ENCODE data around the gene AFAP1L1. TPM values are rescaled to one million over a fixed set of nuclear protein-coding genes. Genes with fewer than 3 reads are reported as not detected.
A peak's percentile ranks its signal among the peaks of the same experiment; 100 is the strongest.

The AFAP1L1 gene
- total RNA-seq, 1 experiment from 2014 or later = 0.45 TPM

DNA sequence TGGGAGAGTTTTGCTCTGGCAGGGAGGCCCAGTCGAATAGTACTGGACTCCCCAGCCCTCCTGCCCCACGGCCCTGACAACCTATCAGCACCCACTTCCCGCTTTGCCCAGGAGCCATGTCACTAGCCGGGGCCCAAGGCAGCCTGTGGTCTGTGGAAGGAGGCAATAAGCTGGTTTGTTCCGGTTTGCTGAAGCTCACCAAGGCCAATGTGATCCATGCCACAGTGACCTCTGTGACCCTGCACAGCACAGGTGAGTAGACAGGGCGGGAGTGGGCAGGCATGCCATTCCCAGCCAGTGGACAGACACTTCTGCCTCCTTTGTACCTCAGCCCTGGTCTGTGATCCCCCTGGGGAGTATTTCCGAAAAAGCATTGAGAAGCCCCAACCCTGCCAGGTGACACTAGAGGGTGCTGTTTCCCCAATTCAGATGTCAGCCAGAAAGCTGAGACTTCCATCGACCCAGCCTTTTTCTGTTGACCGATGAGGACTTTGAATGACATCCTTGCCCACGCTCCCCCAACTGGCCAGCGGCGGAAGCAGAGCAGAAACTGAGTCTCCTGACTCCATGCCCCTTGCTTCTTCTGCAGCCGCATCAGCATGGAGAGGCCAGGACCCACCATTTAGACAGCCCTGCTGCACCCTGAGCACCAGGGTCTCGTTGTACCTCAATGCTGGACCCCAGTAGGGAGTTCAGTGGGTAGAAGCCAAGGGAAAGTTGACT is 95.8 kb downstream of the AFAP1L1 start:
- H3K4me3 ChIP-seq = no peak overlapping the region
- peaks cover 9% of the 10 kb centered on the region for H3K4me1 ChIP-seq
- peak; percentile 71 to 87 for DNase-seq
- H3K27me3 ChIP-seq = no peaks in the 10 kb centered on the region
- H3K9me3 ChIP-seq (replicated peaks) = no peaks in the 10 kb centered on the region
- no peak overlapping the region for H3K27ac ChIP-seq
- no peaks in the 10 kb centered on the region for H3K36me3 ChIP-seq

- no peak for DNase-seq
- H3K4me1 ChIP-seq = peaks cover 14% of the 10 kb centered on the region
Measured at GRCh38 chr5:149367972-149368645, 96.5 kb downstream of the AFAP1L1 start.

DNA sequence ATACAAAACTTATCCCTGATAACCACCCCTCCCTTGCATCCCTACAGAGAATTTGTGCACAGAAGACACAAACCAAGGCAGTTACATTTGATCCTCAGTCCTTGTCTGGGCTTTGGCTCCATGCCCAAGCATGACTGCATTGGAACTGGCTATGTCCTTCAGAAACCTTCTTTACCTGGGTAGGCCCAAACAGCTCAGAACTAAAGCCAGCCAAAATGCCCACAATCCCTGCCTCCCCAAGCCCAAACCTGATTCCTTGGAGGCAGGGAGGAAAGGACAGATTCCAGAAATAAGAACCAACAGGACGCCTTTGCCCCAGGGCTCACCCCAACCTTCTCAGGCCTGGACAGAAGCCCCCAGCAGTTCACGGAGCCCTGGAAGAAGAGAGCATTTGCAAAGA is 99.2 kb downstream of the AFAP1L1 start:
- Histone ChIP-seq H3K36me3 (no peaks in the 10 kb centered on the region), H3K27me3 (no peaks in the 10 kb centered on the region), H3K27ac (no peak overlapping the region), H3K4me3 (no peak overlapping the region), H3K9me3 (replicated peaks) (no peaks in the 10 kb centered on the region), H3K4me1 (peaks cover 15% of the 10 kb centered on the region)
- DNase-seq = no peak

More at GRCh38 chr5:149367972-149368645, 96.5 kb downstream of the AFAP1L1 start:
- no peaks in the 10 kb centered on the region for H3K27me3 ChIP-seq
- no peak overlapping the region for H3K27ac ChIP-seq
- H3K9me3 ChIP-seq (replicated peaks) = no peaks in the 10 kb centered on the region
- no peaks in the 10 kb centered on the region for H3K36me3 ChIP-seq
- no peak overlapping the region for H3K4me3 ChIP-seq

DNA sequence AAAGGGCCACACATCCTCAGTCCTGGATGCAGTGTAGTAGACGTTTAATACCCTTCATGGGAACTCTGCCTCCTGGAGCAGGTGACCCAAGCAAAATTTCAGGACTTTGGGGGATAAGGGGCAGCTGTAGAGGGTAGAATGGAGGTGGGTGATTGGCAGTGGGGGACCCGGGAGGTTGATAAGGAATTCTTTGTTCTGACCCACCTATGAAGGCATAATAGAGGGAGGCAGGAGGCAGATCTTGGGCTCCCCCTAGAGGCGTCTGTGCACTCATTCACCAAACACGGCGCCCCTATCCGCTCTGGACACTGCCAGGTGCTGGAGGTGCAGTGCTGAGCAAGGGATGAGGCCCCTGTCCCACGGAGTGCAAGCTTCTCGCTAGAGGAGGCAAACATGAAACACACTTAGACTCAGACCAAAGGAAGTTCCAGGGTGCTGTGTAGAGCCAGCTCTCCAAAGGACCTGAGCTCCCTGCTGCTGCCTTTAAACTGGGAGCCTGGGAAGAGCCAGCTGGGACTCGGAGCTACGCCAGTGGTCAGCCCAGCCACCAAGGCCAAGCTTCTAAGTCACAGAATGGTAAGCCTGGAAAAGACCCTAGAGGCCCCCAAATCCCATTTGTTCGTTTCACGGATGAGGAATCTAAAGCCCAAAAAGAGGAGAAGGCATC is 99.8 kb downstream of the AFAP1L1 start:
- Histone ChIP-seq H3K4me3 (no peak overlapping the region), H3K9me3 (replicated peaks) (no peaks in the 10 kb centered on the region), H3K27ac (no peak overlapping the region), H3K36me3 (no peaks in the 10 kb centered on the region), H3K27me3 (no peaks in the 10 kb centered on the region), H3K4me1 (peaks cover 15% of the 10 kb centered on the region)
- DNase-seq = peak; percentile 64 to 84

DNA sequence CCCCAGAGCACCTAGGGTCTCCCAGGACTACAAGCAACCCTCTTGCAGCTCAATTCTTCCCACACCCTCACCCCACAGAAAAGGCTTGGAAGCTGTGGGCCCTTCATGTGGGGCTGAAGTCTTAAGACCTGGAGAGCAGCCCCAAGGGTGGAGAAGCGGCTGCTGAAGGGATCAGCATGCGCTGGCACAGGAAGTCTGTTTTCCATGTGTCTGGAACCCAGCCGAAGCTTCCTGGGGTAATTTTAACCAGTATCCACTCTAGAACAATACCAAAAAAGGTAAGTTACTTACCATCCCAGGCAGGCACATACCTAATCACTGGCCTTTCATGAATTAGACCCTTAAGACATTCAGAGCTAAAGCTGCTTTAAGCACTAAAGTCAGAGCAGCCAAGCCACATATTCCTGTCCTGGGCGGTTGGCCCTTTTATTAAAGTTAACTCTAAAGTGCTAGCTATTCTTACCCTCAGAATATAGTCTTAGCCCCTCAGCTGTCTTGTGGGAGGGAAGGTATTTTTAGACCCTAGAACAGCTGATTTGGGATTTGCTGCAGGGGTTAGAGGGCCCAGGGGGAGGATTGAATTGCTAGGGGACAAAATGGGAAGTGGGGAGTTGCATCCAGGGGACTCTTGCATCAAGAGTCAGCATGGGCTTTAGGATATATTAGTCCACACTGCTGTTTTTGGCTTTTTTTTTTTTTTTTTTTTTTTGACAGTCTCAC is 100.6 kb downstream of the AFAP1L1 start:
- Histone ChIP-seq H3K4me3 (no peak overlapping the region), H3K27ac (no peak overlapping the region), H3K9me3 (replicated peaks) (no peaks in the 10 kb centered on the region), H3K27me3 (no peaks in the 10 kb centered on the region), H3K4me1 (peaks cover 15% of the 10 kb centered on the region), H3K36me3 (no peaks in the 10 kb centered on the region)
- peak; percentile 50 to 72 for DNase-seq

DNA sequence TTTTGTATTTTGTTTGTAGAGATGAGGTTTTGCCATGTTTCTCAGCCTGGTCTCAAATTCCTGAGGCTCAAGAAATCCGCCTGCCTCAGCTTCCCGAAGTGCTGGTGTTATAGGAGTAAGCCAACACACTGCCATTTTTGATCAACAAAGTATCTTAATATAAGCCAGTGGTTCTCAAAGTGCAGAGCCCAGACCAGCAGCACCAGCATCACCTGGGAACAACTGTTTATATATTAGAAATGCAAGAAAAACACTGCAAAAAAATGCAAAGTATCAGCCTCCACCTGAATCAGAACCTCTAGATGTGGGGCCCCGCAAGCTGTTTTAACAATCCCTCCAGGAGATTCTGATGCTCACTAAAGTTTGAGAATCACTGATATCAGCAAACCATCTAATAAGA is 101.3 kb downstream of the AFAP1L1 start:
- Histone ChIP-seq H3K27me3 (no peaks in the 10 kb centered on the region), H3K27ac (no peak overlapping the region), H3K36me3 (no peaks in the 10 kb centered on the region), H3K4me3 (no peak overlapping the region), H3K4me1 (peaks cover 15% of the 10 kb centered on the region), H3K9me3 (replicated peaks) (no peaks in the 10 kb centered on the region)
- DNase-seq = no peak

DNA sequence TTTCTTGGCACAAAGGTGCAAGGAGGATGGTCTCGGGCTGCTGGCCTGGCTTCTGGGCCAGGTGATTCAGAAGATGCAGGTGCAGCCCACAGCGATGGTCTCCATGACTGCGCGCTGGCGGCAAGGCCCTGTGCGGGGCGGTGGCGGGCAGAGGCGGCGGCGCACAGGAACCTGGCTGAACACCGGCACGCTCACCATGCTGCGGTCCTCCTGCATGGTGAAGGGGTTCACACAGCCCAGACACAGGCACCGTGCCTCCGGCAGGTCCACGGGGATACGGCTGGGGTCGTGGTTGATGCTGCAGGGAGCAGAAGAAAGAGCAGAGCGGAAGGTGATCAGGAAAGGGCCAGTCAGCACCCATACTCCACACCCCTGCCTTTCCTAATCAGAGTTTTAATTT is 102.6 kb downstream of the AFAP1L1 start:
- H3K9me3 ChIP-seq (replicated peaks) = no peaks in the 10 kb centered on the region
- peaks cover 16% of the 10 kb centered on the region for H3K4me1 ChIP-seq
- no peaks in the 10 kb centered on the region for H3K27me3 ChIP-seq
- H3K4me3 ChIP-seq = no peak overlapping the region
- no peak for DNase-seq
- H3K36me3 ChIP-seq = no peaks in the 10 kb centered on the region
- H3K27ac ChIP-seq = no peak overlapping the region

DNA sequence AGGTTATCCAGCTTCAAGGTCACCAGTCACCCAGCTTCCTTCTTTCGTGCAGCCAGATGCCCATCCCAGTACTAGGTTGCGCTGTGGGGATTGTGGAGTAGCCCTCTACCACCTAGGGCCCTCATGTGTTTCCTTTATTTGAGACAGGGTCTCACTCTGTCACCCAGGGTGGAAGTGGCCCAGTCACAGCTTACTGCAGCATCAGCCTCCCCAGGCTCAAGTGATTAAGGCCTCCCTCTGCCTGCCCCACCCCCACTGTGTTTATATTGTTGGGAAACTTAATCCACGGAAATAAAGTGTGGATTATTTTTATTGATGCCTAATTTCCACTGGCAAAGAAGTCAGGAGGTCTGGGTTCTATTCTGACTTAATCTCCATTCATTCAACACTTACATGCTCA is 103.1 kb downstream of the AFAP1L1 start:
- Histone ChIP-seq H3K9me3 (replicated peaks) (no peaks in the 10 kb centered on the region), H3K4me1 (peaks cover 19% of the 10 kb centered on the region), H3K27me3 (no peaks in the 10 kb centered on the region), H3K27ac (no peak overlapping the region), H3K4me3 (no peak overlapping the region), H3K36me3 (no peaks in the 10 kb centered on the region)
- DNase-seq = no peak

GRCh38 chr5:149375434-149375833 is 103.8 kb downstream of the AFAP1L1 start:
- Histone ChIP-seq H3K27me3 (no peaks in the 10 kb centered on the region), H3K36me3 (no peaks in the 10 kb centered on the region), H3K9me3 (replicated peaks) (no peaks in the 10 kb centered on the region), H3K4me3 (no peak overlapping the region), H3K4me1 (peaks cover 19% of the 10 kb centered on the region), H3K27ac (no peak overlapping the region)
- DNase-seq = no peak

DNA sequence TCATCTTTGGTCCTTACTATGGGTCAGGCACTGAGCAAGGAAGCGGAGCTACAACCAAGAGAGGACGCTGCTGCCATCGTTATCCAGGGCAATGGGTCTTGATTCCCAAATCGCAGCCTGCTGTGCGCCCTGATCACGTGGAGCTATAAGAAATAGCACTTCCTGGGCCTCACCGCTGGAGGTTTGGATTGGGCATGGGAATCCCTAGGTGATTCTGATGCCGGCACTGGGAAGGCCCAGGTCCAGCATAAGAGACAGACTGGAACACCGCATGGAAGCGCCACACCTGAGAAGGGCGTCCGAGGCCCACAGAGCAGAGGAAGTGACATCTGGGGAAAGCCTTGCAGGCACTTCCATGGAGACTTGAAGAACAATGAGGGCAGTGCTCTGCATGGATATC is 104.4 kb downstream of the AFAP1L1 start:
- no peak for DNase-seq
- Histone ChIP-seq H3K4me1 (peaks cover 19% of the 10 kb centered on the region), H3K9me3 (replicated peaks) (no peaks in the 10 kb centered on the region), H3K27me3 (no peaks in the 10 kb centered on the region), H3K4me3 (no peak overlapping the region), H3K27ac (no peak overlapping the region), H3K36me3 (no peaks in the 10 kb centered on the region)

DNA sequence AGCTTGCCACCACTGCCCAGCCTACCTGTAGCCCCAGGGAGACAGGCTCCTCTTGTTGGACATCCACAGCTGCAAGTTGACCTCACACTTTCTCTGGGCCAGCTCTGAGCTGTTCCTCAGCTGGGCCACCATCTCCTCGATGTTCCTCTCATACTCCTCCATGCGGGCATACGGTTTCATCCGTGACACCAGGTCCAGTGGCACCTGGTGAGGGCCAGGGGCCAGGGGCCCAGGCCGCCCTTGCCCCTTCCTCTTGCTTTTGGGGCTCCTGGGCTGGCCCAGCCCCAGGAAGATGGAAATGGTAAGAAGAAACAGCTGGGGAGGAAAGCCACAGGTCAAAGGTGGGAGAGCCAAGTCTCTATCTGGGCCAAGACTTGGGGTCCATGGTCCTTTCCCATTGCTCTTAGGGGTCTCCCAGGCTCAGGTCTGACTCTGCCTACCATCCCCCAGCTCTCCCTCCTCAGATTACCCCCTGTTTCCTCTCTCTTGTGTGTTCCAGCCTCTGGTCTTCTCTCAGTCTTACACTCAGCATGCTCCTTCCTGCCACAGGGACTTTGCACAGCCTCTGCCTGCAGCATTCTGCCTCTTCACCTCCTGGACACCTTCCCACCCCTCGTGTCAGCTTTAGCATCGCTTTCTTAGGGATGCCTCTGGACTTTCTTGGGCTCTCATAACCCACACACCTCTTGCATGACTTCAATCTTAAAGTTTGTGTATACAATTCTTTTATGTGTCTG is 105.2 kb downstream of the AFAP1L1 start:
- Histone ChIP-seq H3K27ac (no peak overlapping the region), H3K4me1 (peaks cover 16% of the 10 kb centered on the region), H3K9me3 (replicated peaks) (no peaks in the 10 kb centered on the region), H3K36me3 (no peaks in the 10 kb centered on the region), H3K27me3 (no peaks in the 10 kb centered on the region), H3K4me3 (no peak overlapping the region)
- no peak for DNase-seq

GRCh38 chr5:149378241-149378820 is 106.7 kb downstream of the AFAP1L1 start:
- Histone ChIP-seq H3K4me3 (peak overlapping the region; percentile 39; the same call in 1 of the 2 replicates), H3K9me3 (replicated peaks) (no peaks in the 10 kb centered on the region), H3K27me3 (no peaks in the 10 kb centered on the region), H3K36me3 (no peaks in the 10 kb centered on the region), H3K27ac (no peak overlapping the region), H3K4me1 (peaks cover 5% of the 10 kb centered on the region; the same call in 1 of the 2 replicates)
- DNase-seq = no peak

- Histone ChIP-seq H3K27me3 (no peaks in the 10 kb centered on the region), H3K27ac (no peak within 1 kb of the TSS; the same call in 1 of the 2 replicates), H3K36me3 (no peaks in the 10 kb centered on the region), H3K4me1 (peaks cover 5% of the 10 kb centered on the region; the same call in 1 of the 2 replicates), H3K4me3 (peak within 1 kb of the TSS; percentile 39), H3K9me3 (replicated peaks) (no peaks in the 10 kb centered on the region)
- DNase-seq = peak; percentile 52 to 56
Measured at GRCh38 chr5:149379177-149379761, 107.6 kb downstream of the AFAP1L1 start, which contains the start of gene IL17B. IL17B (minus strand) TSS chr5:149379292; CDS start chr5:149379225, 67 bp downstream.
